Pancreas (tissue), 10 donors: Measurements from ENCODE around the gene MBTPS1. TPM values are rescaled to one million over a fixed set of nuclear protein-coding genes. Genes with fewer than 3 reads are reported as not detected.

Experiments
- ATAC-seq, 4 donors: fragments of 200-7000 bp; cut with Tn5 transposase; one replicate each; pipeline versions ENCODE4 v1.8.0 to v1.9.1; 2020; ENCODE audit warnings: mild to moderate bottlenecking in 4 of 4, moderate library complexity in 4 of 4
- DNase-seq, 6 donors: peaks; one replicate each; pipeline ENCODE4 v3.0.0-alpha.2; 2020
- FAIRE-seq: peaks from 2 replicates; lab custom pipeline; 2012; peaks lifted over from hg19 to GRCh38; lab: Jason Lieb, UNC
- H3K27ac ChIP-seq, 4 donors: fragments of 200-600 bp; sonication (generic); 1 replicate in 3 of 4; 2 replicates in 1 of 4; pipeline versions ENCODE4 v1.5.0 to v1.8.0; 2020
- H3K27me3 ChIP-seq, 4 donors: fragments of 200-600 bp; one replicate each; pipeline ENCODE4 v1.8.0; 2021
- H3K36me3 ChIP-seq, 3 donors: fragments of 200-600 bp; sonication (generic) in 1 of 3; one replicate each; pipeline versions ENCODE4 v1.5.0 to v1.8.0; 2020 to 2021
- H3K4me1 ChIP-seq, 3 donors: fragments of 200-600 bp; one replicate each; pipeline ENCODE4 v1.8.0; 2021
- H3K4me3 ChIP-seq, 4 donors: fragments of 200-600 bp; sonication (generic) in 2 of 4; one replicate each; pipeline versions ENCODE4 v1.5.0 to v1.8.0; 2020 to 2021
- H3K9me3 ChIP-seq, 4 donors: fragments of 200-600 bp; one replicate each; pipeline ENCODE4 v1.8.0; 2021
- WGBS, 2 donors: extraction: QIAGEN DNeasy Blood & Tissue Kit; methylation state at CpG; one replicate each; pipeline ENCODE4 v1.1.7; 2013; 5-methylcytosine and 5-hydroxymethylcytosine counted together
- intact Hi-C, 3 donors: fragments of 100-400 bp; cut with DNase I; formaldehyde crosslinking; loops; one replicate each; pipeline versions ENCODE4 v1.11.1 to v1.14.2; 2022
- polyA plus RNA-seq, 2 donors: library from polyadenylated mRNA; stranded (reverse); fragments of 200-250 nt; gene quantifications; one replicate each; pipeline ENCODE4 v1.2.3, GENCODE V29; 2013
- total RNA-seq, 6 donors: library from RNA; stranded (reverse); fragmentation: NEBNext Ultra II Directional in 4 of 6; extraction: Animal tissue kit (Norgen Biotek cat#: 25700) in 4 of 6; gene quantifications; one replicate each; pipeline versions ENCODE4 v1.2.1 to v1.2.4, GENCODE V29; 2021 to 2023
- TF ChIP-seq, protein P1 (sequence below), 4 donors: fragments of 200-600 bp; sonication (generic) in 3 of 4; IDR thresholded peaks; one replicate each; pipeline versions ENCODE4 v1.5.0 to v1.8.0; 2021; ENCODE audit warnings: antibody characterized with exemption in 4 of 4
- donor health status: healthy with polysubstance abuse.
- donor health status: DM: no; HTN: no; CAD: no; lungs with moderate emphysema.
- donor health status: DM: no; HTN: no; CAD: no.
- donor health status: control.
- donor health status: control.
- donor health status: Bipolar disorder and iron deficiency.
- donor health status: DM: yes; HTN: yes; CAD: no.
- donor health status: DM: no; HTN: no; CAD: no.
- donor health status: DM: no; HTN: no; CAD: no.
- donor health status: DM: yes; HTN: yes; CAD: no.

The MBTPS1 gene
- total and polyA plus RNA-seq, 8 donors: 32.8 to 56.8 (median 43.2) TPM

DNA sequence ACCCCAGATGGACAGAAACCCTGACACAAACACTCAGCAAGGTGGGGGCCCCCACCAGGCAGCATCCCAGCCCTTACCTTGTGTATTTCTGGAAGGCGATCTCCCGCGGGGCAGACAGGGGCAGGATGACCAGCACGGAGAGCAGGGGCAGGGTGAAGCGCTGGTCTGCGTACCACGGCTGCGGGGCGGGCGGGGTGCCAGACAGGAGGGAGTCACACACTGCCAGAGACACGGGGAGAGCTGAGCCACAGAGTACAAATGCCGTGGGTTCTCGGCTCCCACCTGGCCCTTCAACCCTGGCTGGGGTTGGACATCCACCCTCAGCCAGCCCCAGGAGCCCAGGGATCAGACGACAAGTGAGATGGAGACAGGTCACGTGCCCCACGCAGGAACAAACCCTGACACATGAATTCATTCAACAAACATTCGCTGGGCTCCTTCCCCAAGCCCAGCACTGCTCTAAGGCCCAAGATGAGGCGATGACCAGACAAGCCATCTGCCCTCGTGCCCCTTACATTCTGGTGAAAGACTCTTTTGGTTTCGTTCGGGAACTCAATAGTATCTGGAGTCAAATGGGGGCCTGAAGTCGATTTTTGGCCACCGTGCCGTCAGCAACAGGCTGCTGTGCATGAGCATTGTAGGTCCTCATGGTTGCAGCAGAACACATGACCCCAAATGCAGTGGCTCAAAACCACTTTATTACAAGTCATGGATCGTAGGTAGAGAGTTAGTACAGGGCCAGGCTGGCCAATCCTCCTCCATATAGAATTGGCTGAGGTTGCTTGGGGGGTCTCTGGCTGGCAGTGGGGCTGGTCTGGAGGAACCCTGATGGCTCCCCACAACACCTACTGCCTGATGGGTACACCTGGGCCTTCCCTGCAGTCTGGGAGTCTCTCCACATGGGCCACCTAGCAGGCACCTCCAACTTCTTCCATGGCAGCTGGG lies 83.2 kb downstream of the MBTPS1 start:
- Histone ChIP-seq H3K4me3 (no peak overlapping the region), H3K36me3 (no peaks in the 10 kb centered on the region), H3K4me1 (no peaks in the 10 kb centered on the region), H3K27ac (no peak overlapping the region), H3K27me3 (no peaks in the 10 kb centered on the region), H3K9me3 (no peaks in the 10 kb centered on the region)
- DNase-seq: no peak
- no peak for FAIRE-seq
- 74 to 80% methylated on average over 25 of the region's 25 CpGs for WGBS, 2 donors
- intact Hi-C loops: no loop called here
- TF ChIP-seq, protein P1, sequence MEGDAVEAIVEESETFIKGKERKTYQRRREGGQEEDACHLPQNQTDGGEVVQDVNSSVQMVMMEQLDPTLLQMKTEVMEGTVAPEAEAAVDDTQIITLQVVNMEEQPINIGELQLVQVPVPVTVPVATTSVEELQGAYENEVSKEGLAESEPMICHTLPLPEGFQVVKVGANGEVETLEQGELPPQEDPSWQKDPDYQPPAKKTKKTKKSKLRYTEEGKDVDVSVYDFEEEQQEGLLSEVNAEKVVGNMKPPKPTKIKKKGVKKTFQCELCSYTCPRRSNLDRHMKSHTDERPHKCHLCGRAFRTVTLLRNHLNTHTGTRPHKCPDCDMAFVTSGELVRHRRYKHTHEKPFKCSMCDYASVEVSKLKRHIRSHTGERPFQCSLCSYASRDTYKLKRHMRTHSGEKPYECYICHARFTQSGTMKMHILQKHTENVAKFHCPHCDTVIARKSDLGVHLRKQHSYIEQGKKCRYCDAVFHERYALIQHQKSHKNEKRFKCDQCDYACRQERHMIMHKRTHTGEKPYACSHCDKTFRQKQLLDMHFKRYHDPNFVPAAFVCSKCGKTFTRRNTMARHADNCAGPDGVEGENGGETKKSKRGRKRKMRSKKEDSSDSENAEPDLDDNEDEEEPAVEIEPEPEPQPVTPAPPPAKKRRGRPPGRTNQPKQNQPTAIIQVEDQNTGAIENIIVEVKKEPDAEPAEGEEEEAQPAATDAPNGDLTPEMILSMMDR (IDR thresholded peaks at IDR 0.05): no peak
- no peak for ATAC-seq

DNA sequence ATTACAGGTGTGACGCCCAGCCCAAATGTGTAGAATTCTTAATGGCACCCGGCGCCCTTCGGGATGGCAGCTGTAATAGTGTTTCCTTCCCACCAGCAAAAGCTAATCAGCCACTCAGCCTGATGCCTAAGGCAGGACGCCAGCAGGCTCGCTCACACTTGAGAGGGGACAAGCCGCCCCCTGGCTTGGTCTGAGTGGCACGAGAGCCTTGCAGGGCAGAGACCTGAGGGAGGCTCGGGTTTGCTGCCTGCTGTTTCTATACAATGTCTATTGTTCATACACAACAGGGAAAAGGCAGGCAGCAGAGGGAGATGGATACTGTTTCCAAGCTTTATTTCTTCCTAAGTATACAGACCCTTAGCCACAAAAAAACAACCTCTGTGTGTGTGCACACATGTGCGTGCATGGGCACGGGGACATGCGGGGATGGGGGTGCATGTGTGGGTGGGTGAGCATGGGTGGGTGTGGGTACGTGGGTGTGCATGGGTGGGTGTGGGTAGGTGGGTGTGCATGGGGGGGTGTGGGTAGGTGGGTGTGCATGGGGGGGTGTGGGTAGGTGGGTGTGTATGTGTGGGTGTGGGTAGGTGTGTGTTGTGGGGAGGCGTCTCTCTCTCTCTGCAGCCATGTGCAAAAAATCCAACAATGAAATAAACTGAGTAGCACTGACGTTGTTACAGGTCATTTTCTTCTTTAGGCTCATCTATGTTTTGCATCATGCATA lies 84.1 kb downstream of the MBTPS1 start:
- Histone ChIP-seq H3K36me3 (no peaks in the 10 kb centered on the region), H3K4me3 (no peak overlapping the region), H3K4me1 (no peaks in the 10 kb centered on the region), H3K9me3 (no peaks in the 10 kb centered on the region), H3K27ac (no peak overlapping the region), H3K27me3 (no peaks in the 10 kb centered on the region)
- intact Hi-C loops: no loop called here
- 69 to 73% methylated on average over 15 of the region's 15 CpGs for WGBS, 2 donors
- DNase-seq (no peak), FAIRE-seq (no peak), ATAC-seq (no peak)
- TF ChIP-seq, protein P1 (IDR thresholded peaks at IDR 0.05): no peak

DNA sequence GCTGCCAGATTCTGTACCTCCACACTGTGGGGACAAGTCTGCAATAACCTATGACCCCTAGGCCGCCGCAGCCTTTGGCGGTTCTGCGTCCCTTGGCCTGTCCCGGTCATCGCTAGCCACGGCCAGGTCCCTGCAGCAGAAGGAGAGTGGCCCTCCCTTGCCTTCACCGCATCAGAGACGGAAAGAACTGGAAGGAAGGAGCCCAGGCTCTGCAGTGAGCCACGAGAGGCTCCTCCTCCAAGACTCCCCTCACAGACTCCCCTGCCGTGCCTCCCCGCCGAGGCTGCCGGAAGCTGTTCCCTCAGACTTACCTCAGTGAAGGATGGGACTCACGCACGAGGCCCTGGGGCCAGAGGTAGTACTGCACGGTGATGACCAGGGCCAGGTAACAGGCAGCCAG lies 85.2 kb downstream of the MBTPS1 start:
- no peaks in the 10 kb centered on the region for H3K27me3 ChIP-seq
- intact Hi-C loops: no loop called here
- no peaks in the 10 kb centered on the region for H3K4me1 ChIP-seq
- H3K27ac ChIP-seq: no peak overlapping the region
- TF ChIP-seq, protein P1 (IDR thresholded peaks at IDR 0.05): no peak
- no peaks in the 10 kb centered on the region for H3K9me3 ChIP-seq
- H3K36me3 ChIP-seq: no peaks in the 10 kb centered on the region
- 82 to 89% methylated on average over 17 of the region's 17 CpGs for whole genome bisulfite sequencing, 2 donors
- no peak for DNase-seq
- no peak for FAIRE-seq
- H3K4me3 ChIP-seq: no peak overlapping the region
- ATAC-seq: no peak

DNA sequence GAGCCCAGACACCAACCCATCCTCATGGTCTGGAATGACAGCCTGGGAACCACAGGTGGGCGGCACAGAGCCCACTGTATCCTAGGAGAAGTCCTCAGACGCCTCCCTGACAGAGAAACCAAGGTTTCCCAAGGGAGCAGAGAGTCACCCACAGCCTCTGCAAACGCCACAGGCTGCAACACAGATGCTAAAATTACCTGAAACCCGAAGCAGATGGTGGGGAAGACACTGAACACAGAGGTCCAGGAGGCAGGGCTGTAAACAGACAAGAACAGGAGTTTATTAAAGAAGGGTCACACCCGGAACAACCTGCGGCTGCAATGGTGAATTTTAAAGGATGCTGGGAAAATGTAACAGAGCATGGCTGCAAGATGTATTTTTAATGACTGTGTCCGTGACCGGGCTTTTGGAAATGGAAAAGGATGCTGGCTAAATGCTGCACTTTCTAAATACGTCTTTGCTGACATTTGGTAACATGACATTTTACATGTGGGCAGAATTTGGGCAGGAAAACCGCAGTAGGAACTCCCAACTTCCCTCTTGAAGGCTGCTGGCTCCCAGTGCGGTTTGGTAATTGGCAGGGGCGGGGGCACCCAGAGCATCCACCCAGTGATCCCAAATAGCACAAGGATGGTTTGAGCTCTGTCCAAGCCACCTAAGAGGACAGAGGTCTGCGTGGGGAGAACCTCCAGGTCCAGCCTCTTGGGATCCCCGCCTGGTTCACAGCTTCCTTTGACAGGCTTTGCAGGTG lies 87.3 kb downstream of the MBTPS1 start:
- no peaks in the 10 kb centered on the region for H3K4me1 ChIP-seq
- TF ChIP-seq, protein P1 (IDR thresholded peaks at IDR 0.05): no peak
- DNase-seq (no peak), FAIRE-seq (no peak), ATAC-seq (no peak)
- no peak overlapping the region for H3K27ac ChIP-seq
- 76 to 80% methylated on average over 14 of the region's 14 CpGs for WGBS, 2 donors
- H3K36me3 ChIP-seq: no peaks in the 10 kb centered on the region
- no peak overlapping the region for H3K4me3 ChIP-seq
- H3K27me3 ChIP-seq: no peaks in the 10 kb centered on the region
- no peaks in the 10 kb centered on the region for H3K9me3 ChIP-seq
- intact Hi-C loops: no loop called here
